Measurements from ENCODE around the gene MSLN. TPM values are rescaled to one million over a fixed set of nuclear protein-coding genes. Genes with fewer than 3 reads are reported as not detected.
"Not testable (repeated sequence)": the region's sequence is repeated elsewhere in the genome, so short reads cannot be mapped to it uniquely, and the experiment has no call there.

The MSLN gene
- polyA plus RNA-seq, 1 donor (not counting 4 experiments of a cell fraction or from before 2014, with no cell fraction given): 8.5 TPM

GRCh38 chr16:775236-775796, 14.8 kb downstream of the MSLN start:
- no peaks in the 10 kb centered on the region for H3K27me3 ChIP-seq (ENCODE audit: control insufficient read depth, extremely low read depth, insufficient read depth, low read length)
- no peaks in the 10 kb centered on the region for H3K9me3 ChIP-seq (ENCODE audit: control insufficient read depth, low read depth, low read length)
- H3K36me3 ChIP-seq (ENCODE audit: control insufficient read depth in 2 of 2, extremely low read depth in 1 of 2, insufficient read depth in 2 of 2, low read length in 2 of 2): no peaks in the 10 kb centered on the region
- no peak overlapping the region for H3K27ac ChIP-seq (ENCODE audit: control insufficient read depth, insufficient read depth, low read length)
- H3K9me1 ChIP-seq (ENCODE audit: control insufficient read depth, extremely low read depth, insufficient read depth, low read length): no peaks in the 10 kb centered on the region
- H4K20me1 ChIP-seq (ENCODE audit: control insufficient read depth, extremely low read depth, insufficient read depth, low read length): no peaks in the 10 kb centered on the region
- no peak overlapping the region for H3K4me3 ChIP-seq (ENCODE audit: control insufficient read depth in 2 of 3, extremely low read depth in 1 of 3, insufficient read depth in 2 of 3, low read depth in 1 of 3, low read length in 3 of 3)
- FAIRE-seq: no peak
- DNase-seq (ENCODE audit: low read depth, low spot score): no peak
- no peak overlapping the region for H3K9ac ChIP-seq (ENCODE audit: control insufficient read depth, extremely low read depth, insufficient read depth, low read length)
- H3K4me1 ChIP-seq (ENCODE audit: control insufficient read depth, extremely low read depth, insufficient read depth, low read length): peaks cover 6% of the 10 kb centered on the region
- H3K79me2 ChIP-seq (ENCODE audit: control insufficient read depth, insufficient read depth, low read length): no peaks in the 10 kb centered on the region
- TF ChIP-seq EZH2 (IDR thresholded peaks at IDR 0.05; ENCODE audit: low read length) (no peak), CTCF (optimal IDR thresholded peaks at IDR 0.05 in 1 of 3, IDR thresholded peaks at IDR 0.05 in 1 of 3, conservative IDR thresholded peaks at IDR 0.05 in 1 of 3; ENCODE audit: extremely low read depth in 1 of 3, insufficient read depth in 2 of 3, low read length in 3 of 3) (no peak)
- no peak overlapping the region for H3K4me2 ChIP-seq (ENCODE audit: control insufficient read depth, extremely low read depth, insufficient read depth, low read depth, low read length)
- dilution Hi-C loops (cut with MboI; ENCODE audit: extremely low pct_ligation_motif_present, low sequenced_read_pairs): no loop called here
- no peak overlapping the region for H2AFZ ChIP-seq (ENCODE audit: control insufficient read depth, low read length)

- H4K20me1 ChIP-seq (ENCODE audit: control insufficient read depth, extremely low read depth, insufficient read depth, low read length); DNase-seq (ENCODE audit: low read depth, low spot score); H3K36me3 ChIP-seq (ENCODE audit: control insufficient read depth in 2 of 2, extremely low read depth in 1 of 2, insufficient read depth in 2 of 2, low read length in 2 of 2); H3K9ac ChIP-seq (ENCODE audit: control insufficient read depth, extremely low read depth, insufficient read depth, low read length); H3K9me1 ChIP-seq (ENCODE audit: control insufficient read depth, extremely low read depth, insufficient read depth, low read length); H2AFZ ChIP-seq (ENCODE audit: control insufficient read depth, low read length); H3K79me2 ChIP-seq (ENCODE audit: control insufficient read depth, insufficient read depth, low read length); H3K9me3 ChIP-seq (ENCODE audit: control insufficient read depth, low read depth, low read length); H3K4me2 ChIP-seq (ENCODE audit: control insufficient read depth, extremely low read depth, insufficient read depth, low read depth, low read length); H3K27me3 ChIP-seq (ENCODE audit: control insufficient read depth, extremely low read depth, insufficient read depth, low read length); FAIRE-seq; H3K4me1 ChIP-seq (ENCODE audit: control insufficient read depth, extremely low read depth, insufficient read depth, low read length); H3K4me3 ChIP-seq (ENCODE audit: control insufficient read depth in 2 of 3, extremely low read depth in 1 of 3, insufficient read depth in 2 of 3, low read depth in 1 of 3, low read length in 3 of 3); dilution Hi-C loops (cut with MboI; ENCODE audit: extremely low pct_ligation_motif_present, low sequenced_read_pairs); H3K27ac ChIP-seq (ENCODE audit: control insufficient read depth, insufficient read depth, low read length): not testable (repeated sequence)
These were observed 15.8 kb downstream of the MSLN start for GRCh38 chr16:776298-776697.

GRCh38 chr16:776824-777223, 16.3 kb downstream of the MSLN start:
- Histone ChIP-seq H3K9me3 (ENCODE audit: control insufficient read depth, low read depth, low read length) (no peaks in the 10 kb centered on the region), H3K36me3 (ENCODE audit: control insufficient read depth in 2 of 2, extremely low read depth in 1 of 2, insufficient read depth in 2 of 2, low read length in 2 of 2) (no peaks in the 10 kb centered on the region), H3K27me3 (ENCODE audit: control insufficient read depth, extremely low read depth, insufficient read depth, low read length) (peaks cover 7% of the 10 kb centered on the region), H3K9ac (ENCODE audit: control insufficient read depth, extremely low read depth, insufficient read depth, low read length) (no peak overlapping the region), H3K9me1 (ENCODE audit: control insufficient read depth, extremely low read depth, insufficient read depth, low read length) (no peaks in the 10 kb centered on the region), H3K4me3 (ENCODE audit: control insufficient read depth in 2 of 3, extremely low read depth in 1 of 3, insufficient read depth in 2 of 3, low read depth in 1 of 3, low read length in 3 of 3) (no peak overlapping the region), H4K20me1 (ENCODE audit: control insufficient read depth, extremely low read depth, insufficient read depth, low read length) (no peaks in the 10 kb centered on the region), H3K4me2 (ENCODE audit: control insufficient read depth, extremely low read depth, insufficient read depth, low read depth, low read length) (no peak overlapping the region), H3K4me1 (ENCODE audit: control insufficient read depth, extremely low read depth, insufficient read depth, low read length) (peaks cover 6% of the 10 kb centered on the region), H2AFZ (ENCODE audit: control insufficient read depth, low read length) (no peak overlapping the region), H3K79me2 (ENCODE audit: control insufficient read depth, insufficient read depth, low read length) (no peaks in the 10 kb centered on the region), H3K27ac (ENCODE audit: control insufficient read depth, insufficient read depth, low read length) (no peak overlapping the region)
- DNase-seq (ENCODE audit: low read depth, low spot score) (no peak), FAIRE-seq (no peak)
- TF ChIP-seq CTCF (optimal IDR thresholded peaks at IDR 0.05 in 1 of 3, IDR thresholded peaks at IDR 0.05 in 1 of 3, conservative IDR thresholded peaks at IDR 0.05 in 1 of 3; ENCODE audit: extremely low read depth in 1 of 3, insufficient read depth in 2 of 3, low read length in 3 of 3) (no peak), EZH2 (IDR thresholded peaks at IDR 0.05; ENCODE audit: low read length) (no peak)
- dilution Hi-C loops (cut with MboI; ENCODE audit: extremely low pct_ligation_motif_present, low sequenced_read_pairs): no loop called here
